Kidney (tissue), 14 donors: ENCODE data around the gene PAK6. TPM values are rescaled to one million over a fixed set of nuclear protein-coding genes. Genes with fewer than 3 reads are reported as not detected.

Experiments used
- DNase-seq, 5 donors: peaks; one replicate each; pipeline ENCODE4 v3.0.0-alpha.2; 2013 to 2020
- FAIRE-seq: peaks from 2 replicates; lab custom pipeline; 2012; peaks lifted over from hg19 to GRCh38; lab: Jason Lieb, UNC
- H3K27ac ChIP-seq, 2 donors: one replicate each; pipeline ENCODE4 v1.7.0; 2013; ENCODE audit warnings: low read depth in 2 of 2, low read length in 2 of 2, inconsistent platforms in 1 of 2
- H3K27me3 ChIP-seq: one replicate; pipeline ENCODE4 v1.7.1; 2013; ENCODE audit warnings: low read length, inconsistent platforms; ENCODE audit not compliant: control insufficient read depth, insufficient read depth
- H3K36me3 ChIP-seq, 3 donors: one replicate each; pipeline versions ENCODE4 v1.7.0 to v1.7.1; 2013; ENCODE audit warnings: low read length in 3 of 3, control low read depth in 1 of 3, inconsistent platforms in 1 of 3; ENCODE audit not compliant: insufficient read depth in 3 of 3, control insufficient read depth in 2 of 3
- H3K4me1 ChIP-seq, 3 donors: one replicate each; pipeline versions ENCODE4 v1.7.0 to v1.7.1; 2013; ENCODE audit warnings: low read length in 3 of 3, inconsistent platforms in 1 of 3, low read depth in 1 of 3; ENCODE audit not compliant: control insufficient read depth in 2 of 3, insufficient read depth in 2 of 3
- H3K4me3 ChIP-seq, 3 donors: one replicate each; pipeline versions ENCODE4 v1.7.0 to v1.8.1; 2013; ENCODE audit warnings: low read length in 3 of 3, control low read depth in 1 of 3, inconsistent platforms in 1 of 3
- H3K9ac ChIP-seq, 3 donors: one replicate each; pipeline versions ENCODE4 v1.7.0 to v1.7.1; 2013; ENCODE audit warnings: low read length in 3 of 3, control low read depth in 1 of 3, inconsistent platforms in 1 of 3
- H3K9me3 ChIP-seq, 3 donors: one replicate each; pipeline versions ENCODE4 v1.7.0 to v1.7.1; 2013; ENCODE audit warnings: low read length in 3 of 3, control low read depth in 1 of 3, inconsistent platforms in 1 of 3; ENCODE audit not compliant: control insufficient read depth in 2 of 3, insufficient read depth in 1 of 3
- CTCF ChIP-seq: IDR thresholded peaks from 3 replicates; pipeline ENCODE4 v1.5.1; 2012; ENCODE audit warnings: mild to moderate bottlenecking, moderate library complexity, borderline replicate concordance; ENCODE audit not compliant: insufficient read depth; ENCODE audit errors: extremely low read depth
- intact Hi-C: fragments of 100-400 bp; cut with DNase I; formaldehyde crosslinking; loops from one replicate; pipeline ENCODE4 v1.11.1; 2022
- polyA plus RNA-seq: library from polyadenylated mRNA; stranded (reverse); fragments of 350-450 nt; fragmentation: Illumina TruSeq; extraction: RNeasy Lipid Tissue Mini Kit (QIAGEN cat#74804); gene quantifications from one replicate; pipeline ENCODE4 v1.2.3, GENCODE V29; 2014; ENCODE audit warnings: low read depth, low replicate concordance; ENCODE audit not compliant: insufficient read depth
- total RNA-seq: library from RNA; stranded (reverse); fragmentation: NEBNext Ultra II Directional; extraction: Animal tissue kit (Norgen Biotek cat#: 25700); gene quantifications from one replicate; pipeline ENCODE4 v1.2.1, GENCODE V29; 2021
- donor health status: control.
- donor health status: control.
- donor health status: control.
- donor health status: control.
- donor health status: control.
- donor health status: DM: yes; HTN: yes; CAD: no.
- donor health status: Normal renal cell carcinoma (clear cell type).

The PAK6 gene
- total and polyA plus RNA-seq, 2 donors from 2014 or later, result 8.1 to 11.9 TPM

GRCh38 chr15:40314723-40315276 lies 75.9 kb downstream of the PAK6 start:
- Histone ChIP-seq H3K4me3 (no peak overlapping the region), H3K36me3 (no peaks in the 10 kb centered on the region), H3K4me1 (peaks cover 0 to 3% (median 0%) of the 10 kb centered on the region in 3 donors), H3K27ac (no peak overlapping the region), H3K27me3 (no peaks in the 10 kb centered on the region), H3K9me3 (no peaks in the 10 kb centered on the region), H3K9ac (no peak overlapping the region)
- no peak for FAIRE-seq
- no peak for TF ChIP-seq CTCF
- intact Hi-C loops, result no loop called here
- no peak for DNase-seq

GRCh38 chr15:40316931-40317330 lies 78.1 kb downstream of the PAK6 start:
- H3K36me3 ChIP-seq, result no peaks in the 10 kb centered on the region
- no peaks in the 10 kb centered on the region for H3K27me3 ChIP-seq
- H3K9ac ChIP-seq, result no peak overlapping the region
- intact Hi-C loops, result no loop called here
- DNase-seq (no peak), FAIRE-seq (no peak)
- no peak overlapping the region for H3K4me3 ChIP-seq
- no peak overlapping the region for H3K27ac ChIP-seq
- H3K9me3 ChIP-seq, result no peaks in the 10 kb centered on the region
- peaks cover 0 to 3% (median 0%) of the 10 kb centered on the region in 3 donors for H3K4me1 ChIP-seq
- no peak for TF ChIP-seq CTCF

GRCh38 chr15:40317580-40317979 lies 78.7 kb downstream of the PAK6 start:
- intact Hi-C loops, result no loop called here
- H3K9me3 ChIP-seq, result no peaks in the 10 kb centered on the region
- no peak overlapping the region for H3K27ac ChIP-seq
- H3K36me3 ChIP-seq, result no peaks in the 10 kb centered on the region
- no peak overlapping the region for H3K9ac ChIP-seq
- no peak for TF ChIP-seq CTCF
- peaks cover 0 to 3% (median 0%) of the 10 kb centered on the region in 3 donors for H3K4me1 ChIP-seq
- FAIRE-seq (no peak), DNase-seq (no peak)
- H3K27me3 ChIP-seq, result no peaks in the 10 kb centered on the region
- H3K4me3 ChIP-seq, result no peak overlapping the region

GRCh38 chr15:40320409-40320808 lies 81.5 kb downstream of the PAK6 start:
- Histone ChIP-seq H3K27me3 (no peaks in the 10 kb centered on the region), H3K4me1 (peaks cover 0 to 7% (median 0%) of the 10 kb centered on the region in 3 donors), H3K27ac (no peak overlapping the region), H3K4me3 (no peak overlapping the region), H3K9me3 (no peaks in the 10 kb centered on the region), H3K36me3 (no peaks in the 10 kb centered on the region), H3K9ac (no peak overlapping the region)
- FAIRE-seq, result no peak
- TF ChIP-seq CTCF, result no peak
- no peak for DNase-seq
- intact Hi-C loops, result no loop called here
